HG02798 (cell line): Measurements from ENCODE around the gene ATP5F1E.

Source experiments
- ATAC-seq: cut with Tn5 transposase; IDR thresholded peaks from one replicate; pipeline ENCODE4 v1.9.1; 2021; ENCODE audit warnings: mild to moderate bottlenecking; ENCODE audit not compliant: unreplicated experiment, poor library complexity

Gene ATP5F1E

DNA sequence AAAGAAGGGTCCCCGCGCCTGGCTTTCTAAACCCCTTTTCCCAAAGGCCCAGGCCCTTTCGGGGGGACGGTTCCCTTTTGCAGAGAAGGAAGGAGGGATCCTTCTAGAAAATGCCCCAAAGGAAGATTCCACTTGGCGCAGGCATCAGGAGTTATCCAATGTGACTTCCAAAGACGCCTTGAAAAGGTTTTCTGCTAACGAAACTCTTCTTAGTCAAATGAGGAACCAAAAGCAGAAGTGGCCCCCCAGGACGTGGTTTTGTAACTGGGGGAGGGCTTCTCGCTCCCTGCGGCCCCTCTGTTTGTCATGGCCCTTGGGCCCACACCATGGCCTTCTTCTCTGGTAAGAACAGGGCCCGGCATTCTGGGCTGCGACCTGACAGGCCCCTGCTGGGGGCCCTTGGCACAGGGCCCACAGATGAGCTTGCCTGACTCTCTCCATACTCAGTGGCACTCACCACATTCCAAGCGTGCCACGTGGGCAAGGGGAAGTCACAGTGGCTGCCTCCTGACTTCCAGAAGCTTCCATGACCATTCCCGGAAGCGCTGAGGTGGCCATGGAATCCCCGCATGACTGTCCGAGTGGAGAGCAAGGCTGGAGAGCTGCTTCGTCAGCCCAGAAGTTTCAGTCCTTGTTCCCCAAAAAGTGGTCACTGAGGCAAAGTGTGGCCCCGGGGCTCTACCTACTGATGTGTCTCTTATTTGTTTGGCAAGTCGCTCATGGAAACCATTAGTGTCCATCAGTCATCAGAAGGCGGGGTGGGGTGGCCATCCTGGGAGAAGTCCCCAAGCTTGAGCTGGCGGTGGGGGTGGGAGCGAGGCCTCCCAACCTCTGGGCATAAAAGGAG lies 24.2 kb downstream of the ATP5F1E start:
- ATAC-seq: peak; percentile 28

GRCh38 chr20:59006864-59007664 lies 25.1 kb downstream of the ATP5F1E start, which contains the start of gene CTSZ:
CTSZ (minus strand) TSS chr20:59007254; CDS start chr20:59007128, 126 bp downstream.
- peak; percentile 29 for ATAC-seq

GRCh38 chr20:59006167-59006863 lies 25.8 kb downstream of the ATP5F1E start:
- no peak for ATAC-seq

DNA sequence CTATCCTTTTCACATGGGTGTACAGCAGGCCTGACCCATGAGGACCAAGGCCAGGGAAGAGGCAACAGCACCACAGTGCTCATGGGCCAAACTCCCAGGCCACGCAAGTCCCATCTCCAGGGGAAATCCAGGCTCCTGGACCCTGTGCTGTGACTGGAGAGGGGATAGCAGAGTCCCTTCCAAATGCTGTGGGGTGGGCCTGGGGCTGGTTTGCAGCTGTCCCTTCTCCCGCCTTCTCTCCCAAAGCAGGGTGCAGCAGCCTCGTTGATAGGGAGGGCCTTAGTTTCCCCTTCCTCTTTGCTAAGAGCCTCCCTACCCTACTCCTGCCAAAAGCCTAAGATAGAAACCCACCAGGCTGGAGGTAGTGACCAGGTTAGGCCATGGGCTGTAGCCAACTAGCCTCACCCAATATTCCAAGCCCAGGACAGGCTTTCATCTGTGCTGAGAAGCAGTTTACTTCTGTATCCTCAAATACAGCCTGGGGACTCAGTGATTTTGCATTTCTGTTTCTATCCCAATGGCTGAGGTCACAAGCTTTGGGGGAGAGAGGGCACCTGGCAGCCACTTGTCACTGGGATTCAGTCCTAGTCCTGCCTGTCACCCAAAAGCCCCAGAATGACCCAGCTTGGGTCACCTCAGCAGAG lies 26.5 kb downstream of the ATP5F1E start:
- ATAC-seq: no peak

DNA sequence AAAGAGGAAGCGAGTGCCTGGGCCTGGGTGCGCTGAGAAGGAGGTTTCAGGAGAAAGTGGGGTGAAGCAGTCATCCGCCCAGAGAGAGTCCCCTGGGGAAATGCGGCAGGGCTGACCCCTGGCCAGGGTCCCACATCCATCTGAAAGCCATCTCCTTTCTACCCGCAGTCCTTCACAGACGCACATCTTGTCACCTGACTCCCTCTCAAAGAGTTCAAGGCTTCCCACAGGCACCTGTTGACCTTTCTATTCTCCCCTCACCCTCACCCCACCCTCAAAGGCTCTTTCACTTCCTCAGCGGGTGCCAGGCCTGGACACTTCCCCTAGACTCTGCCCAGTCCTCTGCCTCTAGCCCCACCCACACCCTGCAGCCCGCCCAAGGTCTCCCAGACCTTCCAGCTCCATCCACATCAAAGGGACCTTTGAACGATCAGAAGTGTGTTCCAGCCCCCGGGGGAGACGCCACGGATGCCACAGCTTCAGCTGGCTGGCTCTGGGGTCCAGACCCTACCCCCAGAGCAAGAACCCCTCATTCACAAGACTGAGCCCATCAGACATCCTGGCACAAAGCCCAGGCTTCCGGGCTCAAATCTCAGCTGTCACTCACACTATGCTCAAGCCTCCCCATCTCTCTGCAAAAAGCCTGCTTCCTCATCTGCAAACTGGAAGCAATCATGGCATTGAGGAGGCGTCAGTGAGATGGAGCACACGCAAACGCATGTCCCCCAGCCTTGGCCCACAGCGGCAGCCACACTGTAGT lies 27.2 kb downstream of the ATP5F1E start:
- ATAC-seq: peak; percentile 69

- no peak for ATAC-seq
Measured at GRCh38 chr20:59004493-59004762, 27.7 kb downstream of the ATP5F1E start.

DNA sequence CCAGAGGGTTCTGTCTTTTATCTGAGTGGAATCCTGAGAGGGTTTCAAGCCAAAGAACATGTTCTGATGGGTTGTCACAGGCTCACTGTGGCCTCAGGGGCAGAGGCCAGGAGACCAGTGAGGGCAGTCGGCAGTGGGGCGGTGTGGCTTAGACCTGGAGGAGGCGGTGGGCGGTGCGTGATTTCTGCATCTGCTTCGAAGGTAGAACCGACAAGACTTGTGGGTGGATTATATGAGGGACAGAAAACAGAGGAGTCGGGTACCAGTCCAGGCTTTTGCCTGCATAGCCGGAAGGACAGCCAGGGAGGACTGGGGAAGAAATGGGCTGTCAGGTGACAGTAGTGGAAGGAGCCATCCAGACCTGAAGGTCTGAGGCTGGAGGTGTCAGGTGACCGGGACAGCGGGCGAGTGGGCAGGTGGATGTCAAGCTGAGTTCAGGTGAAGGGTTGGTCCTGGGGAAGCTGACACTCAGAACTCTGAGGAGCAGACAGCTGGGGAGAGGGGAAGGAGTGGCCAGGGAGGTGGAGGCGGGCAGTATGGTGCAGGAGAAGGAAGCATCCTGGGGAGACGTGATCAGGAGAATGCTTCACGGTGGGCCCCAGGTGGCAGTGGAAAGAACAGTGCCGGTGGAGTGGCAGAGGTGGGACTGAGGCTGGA lies 28.2 kb downstream of the ATP5F1E start:
- ATAC-seq: no peak

DNA sequence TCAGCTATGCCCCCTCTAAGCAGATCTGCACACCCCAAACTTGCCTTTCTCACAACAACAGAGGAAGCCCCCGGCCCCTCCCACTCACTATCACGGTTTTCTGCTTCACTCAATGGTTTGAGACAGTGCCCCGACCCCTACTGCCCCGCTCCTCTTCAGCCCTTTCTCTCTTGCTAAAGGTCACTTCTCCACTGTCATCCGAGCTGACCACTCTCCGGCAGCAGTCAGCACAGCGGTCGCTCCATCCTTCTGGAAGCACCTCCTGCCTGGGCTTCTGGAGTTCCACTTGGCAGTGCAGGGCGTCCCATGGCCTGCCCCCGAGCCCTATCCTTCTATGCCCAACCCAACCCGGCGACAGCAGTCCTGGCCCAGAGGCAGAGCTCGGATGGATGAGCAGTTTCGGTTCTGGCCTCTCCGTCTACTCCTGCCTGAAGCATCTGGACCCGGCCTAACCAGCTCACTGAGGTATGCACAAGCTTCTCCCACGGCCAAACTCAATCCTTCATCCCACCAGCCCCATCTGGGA lies 29.2 kb downstream of the ATP5F1E start:
- no peak for ATAC-seq

DNA sequence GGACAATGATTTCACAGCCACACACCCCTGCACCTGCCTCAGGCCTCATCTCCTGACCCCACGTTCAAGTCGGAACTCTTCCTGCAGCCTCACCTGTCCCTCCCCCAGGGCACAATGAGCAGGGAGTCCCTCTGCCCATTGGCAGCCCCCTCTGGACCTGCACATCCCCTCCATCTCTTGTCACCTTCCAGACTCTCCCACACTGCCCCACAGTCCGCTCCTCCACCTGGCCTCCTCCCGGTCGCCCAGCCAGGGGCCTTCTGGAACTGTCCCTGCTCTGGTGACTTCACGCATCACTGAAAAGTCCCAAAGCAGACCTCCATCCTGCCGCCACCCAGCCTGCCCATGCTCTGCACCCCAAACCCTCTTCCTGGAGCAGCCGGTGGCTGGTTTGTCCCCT lies 29.7 kb downstream of the ATP5F1E start:
- no peak for ATAC-seq

DNA sequence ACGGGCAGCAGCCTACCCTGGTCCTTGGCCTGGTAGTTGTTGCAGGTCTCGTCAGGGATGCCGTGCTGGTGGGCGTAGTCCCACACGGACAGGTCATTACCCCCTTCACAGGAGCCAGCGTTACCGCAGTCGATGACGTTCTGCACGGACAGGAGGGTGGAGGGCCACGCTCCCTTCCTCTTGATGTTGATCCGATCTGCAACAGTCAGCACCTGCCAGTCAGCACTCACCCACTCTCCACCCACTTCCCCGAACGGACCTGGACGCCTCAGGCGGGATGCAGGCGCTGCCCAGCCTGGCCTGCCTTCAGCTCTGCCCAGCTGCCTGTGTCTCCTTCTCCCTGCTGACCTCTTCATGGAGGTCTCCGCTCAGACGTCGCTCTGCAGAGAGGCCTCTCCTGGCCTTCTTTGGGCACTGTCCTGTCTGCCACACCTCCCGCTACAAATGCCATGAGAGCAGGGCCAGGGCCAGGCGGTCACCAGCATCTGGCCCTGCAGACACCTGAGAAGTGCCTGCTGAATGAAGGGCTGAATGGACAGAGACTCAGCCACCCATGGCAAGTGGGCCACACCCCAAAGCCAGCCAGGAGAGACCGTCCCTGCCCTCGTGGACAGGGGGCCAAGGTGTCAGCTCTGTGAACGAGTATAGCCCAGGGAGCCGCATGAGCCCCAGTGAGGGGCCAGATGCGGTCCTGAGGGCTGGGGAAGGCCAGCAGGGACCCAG lies 30.5 kb downstream of the ATP5F1E start:
- ATAC-seq: no peak

DNA sequence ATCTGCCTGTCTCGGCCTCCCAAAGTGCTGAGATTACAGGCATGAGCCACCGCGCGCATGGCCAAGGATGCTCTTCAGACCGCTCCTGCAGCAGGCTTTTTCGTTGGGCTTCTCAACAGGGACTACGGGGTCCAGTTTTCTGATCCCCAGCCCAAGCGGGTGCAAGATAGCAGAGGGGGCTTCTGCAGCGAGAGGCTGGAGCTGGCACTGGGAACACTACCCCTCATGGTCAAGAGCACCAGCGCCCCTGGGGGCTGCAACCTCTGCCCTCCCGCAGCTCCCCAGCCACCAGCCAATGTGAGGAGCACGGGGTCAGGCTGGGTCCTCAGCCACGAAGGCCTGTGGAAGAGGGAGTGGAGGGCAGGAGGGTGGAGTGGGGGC lies 31.1 kb downstream of the ATP5F1E start:
- no peak for ATAC-seq

GRCh38 chr20:59000326-59000725 lies 31.8 kb downstream of the ATP5F1E start:
- ATAC-seq: no peak

DNA sequence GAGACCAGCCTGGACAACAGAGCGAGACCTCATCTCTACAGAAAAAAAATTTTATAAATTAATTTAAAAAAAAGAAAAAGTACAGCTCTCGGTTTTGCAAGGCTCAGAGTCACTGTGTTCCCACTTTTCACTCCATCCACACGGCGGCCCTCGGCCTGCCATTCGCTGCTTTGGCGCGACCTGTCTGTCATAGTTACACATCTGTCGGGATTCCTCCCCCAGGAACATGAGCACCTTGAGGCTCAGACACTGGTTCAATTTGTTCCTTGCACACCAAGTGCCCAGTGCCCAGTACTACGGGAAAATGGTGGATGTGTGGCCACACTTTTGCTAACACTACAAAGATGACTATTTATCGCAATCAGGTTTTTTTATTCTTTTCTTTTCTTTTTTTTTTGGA lies 33.5 kb downstream of the ATP5F1E start:
- no peak for ATAC-seq

DNA sequence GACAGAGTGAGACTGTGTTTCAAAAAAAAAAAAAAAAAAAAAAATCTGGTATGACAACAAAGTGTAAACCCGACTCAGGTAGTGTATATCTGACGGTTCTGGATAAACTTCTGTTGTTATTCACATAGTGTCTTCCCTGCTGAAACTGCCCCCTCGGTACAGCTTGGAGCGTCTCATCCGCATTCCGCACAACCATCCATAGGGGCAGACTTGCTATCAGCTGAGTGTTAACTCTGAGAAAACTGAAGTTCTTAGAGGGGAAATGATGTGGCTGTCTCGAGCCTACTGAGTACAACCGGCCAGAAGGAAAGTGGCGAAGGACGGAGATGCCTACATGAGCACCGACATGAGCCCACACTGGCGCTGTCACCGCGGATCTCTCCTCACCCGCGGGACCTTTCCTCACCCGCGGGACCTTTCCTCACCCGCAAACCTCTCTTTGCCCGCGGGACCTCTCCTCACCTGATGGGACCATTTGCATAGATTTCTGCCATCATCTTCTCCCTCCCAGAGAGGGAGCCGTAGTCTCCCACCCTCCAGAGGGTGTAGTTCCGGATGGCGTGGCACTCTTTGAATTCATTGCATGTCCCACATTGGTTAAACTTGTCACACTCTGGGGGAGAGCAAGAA lies 34.9 kb downstream of the ATP5F1E start:
- ATAC-seq: no peak

DNA sequence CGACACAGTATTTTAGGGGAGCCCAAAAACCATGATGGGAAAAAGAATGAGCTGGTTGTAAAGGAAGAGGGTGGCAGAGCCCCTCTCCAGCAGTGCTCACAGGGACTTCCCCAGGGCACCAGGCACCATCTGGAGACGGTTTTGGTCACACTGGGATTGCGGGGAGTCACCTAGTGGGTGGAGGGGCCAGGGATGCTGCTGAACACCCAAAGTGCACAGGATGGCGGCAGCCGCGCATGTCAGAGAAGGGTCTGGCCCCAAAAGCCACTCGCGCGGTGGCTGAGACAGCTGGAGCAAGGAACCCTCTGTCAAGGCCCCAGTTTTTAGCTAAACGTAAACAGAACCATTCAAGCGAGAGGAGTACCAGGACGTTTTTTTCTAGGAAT lies 35.9 kb downstream of the ATP5F1E start:
- ATAC-seq: no peak

- ATAC-seq: no peak
Measured at GRCh38 chr20:58995461-58996225, 36.5 kb downstream of the ATP5F1E start.

- ATAC-seq: no peak
Measured at GRCh38 chr20:58994390-58995159, 37.6 kb downstream of the ATP5F1E start.
